ENCODE results near the gene TBC1D22A.

TBC1D22A gene

DNA sequence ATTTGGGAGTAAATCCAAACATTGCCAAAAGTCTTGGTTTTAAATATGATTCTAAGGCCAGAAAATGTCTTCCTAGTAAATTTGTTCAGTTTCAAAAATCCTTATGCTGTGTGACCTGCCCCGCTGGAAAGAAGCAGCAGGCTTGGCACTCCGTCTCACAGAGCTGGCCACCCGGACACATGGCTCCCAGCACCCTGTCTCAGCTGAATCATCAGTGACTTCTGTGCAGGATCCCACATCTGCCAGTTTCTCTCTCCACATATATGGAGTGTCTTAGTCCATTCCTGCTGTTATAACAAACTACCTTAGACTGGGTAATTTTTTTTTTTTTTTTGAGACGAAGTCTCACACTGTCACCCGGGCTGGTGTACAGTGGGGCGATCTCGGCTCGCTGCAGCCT is 356.7 kb downstream of the TBC1D22A start:
- H3K4me3 ChIP-seq (ENCODE audit: low read depth, low read length): no peak overlapping the region
- TF ChIP-seq, protein P1, sequence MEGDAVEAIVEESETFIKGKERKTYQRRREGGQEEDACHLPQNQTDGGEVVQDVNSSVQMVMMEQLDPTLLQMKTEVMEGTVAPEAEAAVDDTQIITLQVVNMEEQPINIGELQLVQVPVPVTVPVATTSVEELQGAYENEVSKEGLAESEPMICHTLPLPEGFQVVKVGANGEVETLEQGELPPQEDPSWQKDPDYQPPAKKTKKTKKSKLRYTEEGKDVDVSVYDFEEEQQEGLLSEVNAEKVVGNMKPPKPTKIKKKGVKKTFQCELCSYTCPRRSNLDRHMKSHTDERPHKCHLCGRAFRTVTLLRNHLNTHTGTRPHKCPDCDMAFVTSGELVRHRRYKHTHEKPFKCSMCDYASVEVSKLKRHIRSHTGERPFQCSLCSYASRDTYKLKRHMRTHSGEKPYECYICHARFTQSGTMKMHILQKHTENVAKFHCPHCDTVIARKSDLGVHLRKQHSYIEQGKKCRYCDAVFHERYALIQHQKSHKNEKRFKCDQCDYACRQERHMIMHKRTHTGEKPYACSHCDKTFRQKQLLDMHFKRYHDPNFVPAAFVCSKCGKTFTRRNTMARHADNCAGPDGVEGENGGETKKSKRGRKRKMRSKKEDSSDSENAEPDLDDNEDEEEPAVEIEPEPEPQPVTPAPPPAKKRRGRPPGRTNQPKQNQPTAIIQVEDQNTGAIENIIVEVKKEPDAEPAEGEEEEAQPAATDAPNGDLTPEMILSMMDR (IDR thresholded peaks at IDR 0.05; ENCODE audit: insufficient read depth, low read length, missing control alignments): no peak
- ChIA-PET POLR2A (no interaction called here), CTCF (interaction anchor here (1.2 to 1.3 kb wide), 2 partner anchors 11 to 274 kb away, joined by 3 read pairs; no protein-coding TSS in a partner anchor)
- no peak for DNase-seq (ENCODE audit: low read depth, low spot score)

DNA sequence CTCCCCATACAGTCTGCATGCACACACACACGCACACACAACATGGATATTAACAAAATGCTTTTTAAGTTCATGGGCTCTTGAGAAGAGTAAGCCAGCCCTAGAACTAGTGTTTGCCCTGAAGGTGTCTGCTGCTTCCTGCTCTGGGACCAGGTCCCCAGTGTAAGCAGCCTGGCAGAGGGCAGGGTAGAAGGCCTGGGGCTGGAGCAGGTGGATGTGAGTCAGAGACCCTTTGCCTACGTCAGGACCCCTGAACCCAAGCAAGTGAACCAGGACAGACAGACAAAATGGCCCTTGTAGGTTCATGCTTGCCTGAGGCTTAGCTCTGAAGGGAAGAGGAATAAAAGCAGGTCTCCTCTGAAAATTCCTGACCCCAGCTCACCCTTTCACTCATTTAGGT is 357.9 kb downstream of the TBC1D22A start:
- TF ChIP-seq, protein P1 (IDR thresholded peaks at IDR 0.05; ENCODE audit: insufficient read depth, low read length, missing control alignments): no peak
- POLR2A ChIA-PET: no interaction called here
- H3K4me3 ChIP-seq (ENCODE audit: low read depth, low read length): no peak overlapping the region
- DNase-seq (ENCODE audit: low read depth, low spot score): no peak
- CTCF ChIA-PET: interaction anchor here (1.3 kb wide), 1 partner anchor 275 kb away, joined by 3 read pairs; no protein-coding TSS in a partner anchor

DNA sequence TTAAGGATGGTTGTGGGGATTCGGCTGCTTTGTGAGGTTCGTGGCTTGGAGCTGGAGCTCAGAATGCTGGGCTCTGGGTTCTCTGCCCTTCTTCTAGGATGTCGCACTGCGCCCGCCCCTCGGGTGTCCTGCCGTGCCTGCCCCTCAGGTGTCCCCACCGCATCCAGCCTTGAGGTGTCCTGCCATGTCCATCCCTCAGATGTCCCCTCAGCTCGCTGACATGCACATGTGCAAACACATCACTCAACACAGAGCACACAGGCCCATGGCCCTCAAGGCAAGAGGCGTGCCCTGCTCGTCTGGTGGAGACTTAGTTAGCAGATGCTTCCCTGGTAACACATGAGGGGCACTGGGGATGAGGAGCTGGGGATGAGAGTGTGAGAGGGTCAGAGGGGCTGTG is 359.3 kb downstream of the TBC1D22A start:
- TF ChIP-seq, protein P1 (IDR thresholded peaks at IDR 0.05; ENCODE audit: insufficient read depth, low read length, missing control alignments): no peak
- ChIA-PET CTCF (interaction anchor here (1.0 kb wide), 1 partner anchor 44 kb away, joined by 3 read pairs; no protein-coding TSS in a partner anchor), POLR2A (no interaction called here)
- no peak for DNase-seq (ENCODE audit: low read depth, low spot score)
- H3K4me3 ChIP-seq (ENCODE audit: low read depth, low read length): no peak overlapping the region

DNA sequence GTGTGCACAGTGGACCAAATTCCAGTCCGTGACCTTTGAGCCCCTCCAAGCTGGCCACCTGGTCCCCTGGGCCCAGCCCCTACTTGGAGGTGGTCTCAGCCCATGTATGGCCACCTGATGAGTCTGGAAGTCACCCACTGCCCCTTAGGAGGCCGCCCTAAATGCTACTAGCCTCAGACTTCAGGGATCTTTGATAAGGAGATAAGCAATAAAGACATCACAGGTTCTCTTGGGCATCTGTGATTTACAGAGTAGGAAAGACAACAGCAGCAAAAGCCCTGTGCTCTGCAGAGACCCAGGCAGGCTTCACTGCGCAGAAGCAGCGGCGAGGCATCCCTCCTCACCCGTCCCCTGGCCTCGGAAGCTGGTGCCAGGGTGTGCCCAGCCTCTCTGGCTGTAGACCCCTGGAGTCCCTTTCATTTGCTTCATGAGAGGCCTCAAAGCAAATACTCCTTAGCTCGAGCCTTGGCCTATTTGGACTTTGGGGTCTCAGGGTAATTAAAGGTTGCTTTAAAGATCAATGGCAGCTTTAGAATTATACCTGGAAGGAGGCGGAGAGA is 360.1 kb downstream of the TBC1D22A start:
- ChIA-PET CTCF (no interaction called here), POLR2A (no interaction called here)
- H3K4me3 ChIP-seq (ENCODE audit: low read depth, low read length): no peak overlapping the region
- DNase-seq (ENCODE audit: low read depth, low spot score): no peak
- TF ChIP-seq, protein P1 (IDR thresholded peaks at IDR 0.05; ENCODE audit: insufficient read depth, low read length, missing control alignments): no peak

DNA sequence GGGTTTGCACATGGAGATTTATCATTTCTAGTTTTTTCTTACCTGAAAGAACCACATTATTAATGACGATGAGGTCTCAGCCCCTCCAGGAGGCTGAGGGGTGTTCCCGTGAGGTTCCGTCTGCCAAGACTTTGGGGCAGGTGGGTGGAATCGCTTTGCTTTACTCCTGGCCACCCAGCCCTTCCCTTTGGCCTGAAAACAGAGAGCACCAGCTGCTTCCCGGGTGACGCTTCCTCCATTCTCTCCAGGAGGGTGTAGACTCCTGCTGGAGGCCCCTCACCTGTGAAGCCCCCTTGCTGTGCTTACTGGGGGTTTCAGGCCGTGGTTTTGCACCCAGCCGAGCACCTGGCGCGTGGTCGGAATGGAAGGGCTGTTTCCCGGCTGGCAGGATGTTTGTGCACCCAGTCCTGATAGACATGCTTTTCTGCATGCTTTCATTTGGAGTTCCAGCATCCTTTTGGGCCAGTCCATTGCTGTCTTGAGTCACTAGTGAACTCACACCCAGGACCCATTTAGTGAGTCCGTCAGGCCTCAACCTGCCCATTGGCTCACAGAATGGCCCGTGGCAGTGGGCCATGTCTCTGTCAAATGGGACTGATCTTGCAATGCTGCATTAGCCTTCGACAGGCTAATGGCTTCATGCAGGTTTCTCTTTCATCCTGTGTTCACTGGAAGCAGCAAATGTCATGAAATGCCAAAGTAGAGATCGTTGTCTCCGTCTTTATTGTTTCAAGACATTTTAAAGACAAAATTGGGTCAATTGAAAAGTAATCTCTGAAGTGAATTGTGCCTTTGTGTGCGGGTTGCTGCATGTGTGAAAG is 360.8 kb downstream of the TBC1D22A start:
- ChIA-PET POLR2A (no interaction called here), CTCF (no interaction called here)
- TF ChIP-seq, protein P1 (IDR thresholded peaks at IDR 0.05; ENCODE audit: insufficient read depth, low read length, missing control alignments): no peak
- no peak for DNase-seq (ENCODE audit: low read depth, low spot score)
- H3K4me3 ChIP-seq (ENCODE audit: low read depth, low read length): no peak overlapping the region

GRCh38 chr22:47123827-47124442 is 361.5 kb downstream of the TBC1D22A start:
- ChIA-PET POLR2A (no interaction called here), CTCF (no interaction called here)
- no peak overlapping the region for H3K4me3 ChIP-seq (ENCODE audit: low read depth, low read length)
- DNase-seq (ENCODE audit: low read depth, low spot score): no peak
- TF ChIP-seq, protein P1 (IDR thresholded peaks at IDR 0.05; ENCODE audit: insufficient read depth, low read length, missing control alignments): no peak
